KMS-11 (cell line): ENCODE measurements around the gene SLC15A5.

Experiments used
- H2AFZ ChIP-seq: fragments of 200-600 bp; sonication (generic); 2 replicates; pipeline ENCODE4 v1.6.1; 2016; ENCODE audit warnings: antibody characterized with exemption, mixed run types, low read depth
- H3K27ac ChIP-seq: fragments of 200-600 bp; sonication (generic); 2 replicates; pipeline ENCODE4 v1.6.1; 2016; ENCODE audit warnings: mild to moderate bottlenecking, mixed run types
- H3K27me3 ChIP-seq: fragments of 200-600 bp; sonication (generic); 2 replicates; pipeline ENCODE4 v1.6.1; 2017; ENCODE audit warnings: mild to moderate bottlenecking, low read depth, mixed run types, moderate library complexity; ENCODE audit not compliant: insufficient read depth
- H3K36me3 ChIP-seq: fragments of 200-600 bp; sonication (generic); 2 replicates; pipeline ENCODE4 v1.6.1; 2017; ENCODE audit warnings: mild to moderate bottlenecking, mixed run types; ENCODE audit not compliant: insufficient read depth
- H3K4me1 ChIP-seq: fragments of 200-600 bp; sonication (generic); 2 replicates; pipeline ENCODE4 v1.6.1; 2016; ENCODE audit warnings: mild to moderate bottlenecking, low read depth, mixed run types; ENCODE audit not compliant: poor library complexity, severe bottlenecking
- H3K4me2 ChIP-seq: fragments of 200-600 bp; sonication (generic); 2 replicates; pipeline ENCODE4 v1.7.0; 2016; ENCODE audit warnings: mild to moderate bottlenecking, mixed run types
- H3K4me3 ChIP-seq: fragments of 200-600 bp; sonication (generic); IDR thresholded peaks from 2 replicates; pipeline ENCODE4 v1.6.1; 2017; ENCODE audit warnings: low read depth, low read length, mixed read lengths; ENCODE audit not compliant: insufficient read depth
- H3K79me2 ChIP-seq: fragments of 200-600 bp; sonication (generic); 2 replicates; pipeline ENCODE4 v1.6.1; 2016; ENCODE audit warnings: low read depth, mixed run types; ENCODE audit not compliant: insufficient read depth
- H3K9ac ChIP-seq: fragments of 200-600 bp; sonication (generic); 2 replicates; pipeline ENCODE4 v1.6.1; 2016; ENCODE audit warnings: mild to moderate bottlenecking, mixed run types
- H4K20me1 ChIP-seq: fragments of 200-600 bp; sonication (generic); 2 replicates; pipeline ENCODE4 v1.6.1; 2016; ENCODE audit warnings: mild to moderate bottlenecking, mixed run types; ENCODE audit not compliant: insufficient read depth
- CTCF ChIP-seq: fragments of 200-600 bp; sonication (generic); conservative IDR thresholded peaks from 2 replicates; pipeline ENCODE4 v1.6.1; 2017; ENCODE audit warnings: low read depth, mild to moderate bottlenecking, antibody characterized with exemption, low read length, moderate library complexity, mixed read lengths

Gene SLC15A5

GRCh38 chr12:16258963-16259362 lies 18.5 kb downstream of the SLC15A5 start:
- no peaks in the 10 kb centered on the region for H4K20me1 ChIP-seq
- H3K79me2 ChIP-seq, result no peaks in the 10 kb centered on the region
- no peak overlapping the region for H3K9ac ChIP-seq
- TF ChIP-seq CTCF, result no peak
- no peak overlapping the region for H2AFZ ChIP-seq
- H3K4me1 ChIP-seq, result no peaks in the 10 kb centered on the region
- H3K27ac ChIP-seq, result no peak overlapping the region
- H3K27me3 ChIP-seq, result no peaks in the 10 kb centered on the region
- no peak overlapping the region for H3K4me3 ChIP-seq
- no peaks in the 10 kb centered on the region for H3K36me3 ChIP-seq
- H3K4me2 ChIP-seq, result no peak overlapping the region

GRCh38 chr12:16246264-16246663 lies 31.2 kb downstream of the SLC15A5 start:
- H3K27ac ChIP-seq, result no peak overlapping the region
- no peaks in the 10 kb centered on the region for H3K27me3 ChIP-seq

GRCh38 chr12:16245209-16245608 lies 32.3 kb downstream of the SLC15A5 start:
- Histone ChIP-seq H3K9ac (no peak overlapping the region), H3K36me3 (no peaks in the 10 kb centered on the region), H3K4me2 (no peak overlapping the region), H3K4me3 (no peak overlapping the region), H2AFZ (no peak overlapping the region), H3K4me1 (no peaks in the 10 kb centered on the region), H3K27me3 (no peaks in the 10 kb centered on the region), H3K27ac (no peak overlapping the region), H4K20me1 (no peaks in the 10 kb centered on the region), H3K79me2 (no peaks in the 10 kb centered on the region)
- no peak for TF ChIP-seq CTCF

More at GRCh38 chr12:16246264-16246663, 31.2 kb downstream of the SLC15A5 start:
- Histone ChIP-seq H3K79me2 (no peaks in the 10 kb centered on the region), H3K9ac (no peak overlapping the region), H4K20me1 (no peaks in the 10 kb centered on the region), H3K4me1 (no peaks in the 10 kb centered on the region), H2AFZ (no peak overlapping the region), H3K4me3 (no peak overlapping the region), H3K4me2 (no peak overlapping the region), H3K36me3 (no peaks in the 10 kb centered on the region)
- TF ChIP-seq CTCF, result no peak

GRCh38 chr12:16243487-16244412 lies 33.7 kb downstream of the SLC15A5 start:
- Histone ChIP-seq H3K9ac (no peak overlapping the region), H3K4me3 (no peak overlapping the region), H2AFZ (no peak overlapping the region), H3K27ac (no peak overlapping the region), H3K4me2 (no peak overlapping the region), H3K36me3 (no peaks in the 10 kb centered on the region), H3K27me3 (no peaks in the 10 kb centered on the region), H3K4me1 (no peaks in the 10 kb centered on the region), H3K79me2 (no peaks in the 10 kb centered on the region), H4K20me1 (no peaks in the 10 kb centered on the region)
- TF ChIP-seq CTCF, result no peak
